WTC11 (cell line): ENCODE results near the gene ZNF471. TPM values are rescaled to one million over a fixed set of nuclear protein-coding genes. Genes with fewer than 3 reads are reported as not detected.

Source experiments
- ATAC-seq: fragments of 200-7000 bp; cut with Tn5 transposase; 2 replicates; pipeline ENCODE4 v1.10.0; 2021; ENCODE audit warnings: mild to moderate bottlenecking, moderate library complexity
- CTCF ChIA-PET: fragments of 300-600 bp; sonication (Branson Sonifier 250); formaldehyde crosslinking; loops from one replicate; lab custom pipeline; 2021; ENCODE audit warnings: antibody characterized with exemption; lab: Charles Lee
- POLR2A ChIA-PET: fragments of 350-600 bp; sonication (Branson Sonifier 250); formaldehyde crosslinking; loops from one replicate; lab custom pipeline; 2021; ENCODE audit warnings: antibody characterized with exemption; lab: Charles Lee
- DNase-seq: peaks from one replicate; pipeline ENCODE4 v3.0.0; 2021; ENCODE audit warnings: low spot score
- H3K27ac Mint-ChIP-seq: 2 replicates; pipeline ENCODE4 v1.8.0; 2021; ENCODE audit warnings: mixed read lengths
- H3K27me3 Mint-ChIP-seq: 2 replicates; pipeline ENCODE4 v1.8.0; 2021; ENCODE audit warnings: low read depth, mild to moderate bottlenecking, moderate library complexity, mixed read lengths
- H3K36me3 Mint-ChIP-seq: 2 replicates; pipeline ENCODE4 v1.8.0; 2021; ENCODE audit warnings: mixed read lengths
- H3K4me1 Mint-ChIP-seq: 2 replicates; pipeline ENCODE4 v1.8.0; 2022; ENCODE audit warnings: mixed read lengths
- H3K4me3 Mint-ChIP-seq: 2 replicates; pipeline ENCODE4 v1.8.0; 2021; ENCODE audit warnings: mild to moderate bottlenecking, moderate library complexity, mixed read lengths
- H3K9me3 Mint-ChIP-seq: 2 replicates; pipeline ENCODE4 v1.8.0; 2021; ENCODE audit warnings: mixed read lengths
- ARID4B ChIP-seq: sonication (generic); formaldehyde crosslinking; IDR thresholded peaks from 2 replicates; pipeline ENCODE4 v1.8.0; 2023; ENCODE audit warnings: missing genetic modification reagents, mild to moderate bottlenecking, borderline replicate concordance
- ATF3 ChIP-seq: sonication (generic); formaldehyde crosslinking; conservative IDR thresholded peaks from 2 replicates; pipeline ENCODE4 v1.8.1; 2022; ENCODE audit warnings: mild to moderate bottlenecking, missing genetic modification reagents
- CREB1 ChIP-seq: sonication (generic); formaldehyde crosslinking; IDR thresholded peaks from 2 replicates; pipeline ENCODE4 v1.8.0; 2023; ENCODE audit warnings: mild to moderate bottlenecking, missing genetic modification reagents
- E2F4 ChIP-seq: sonication (generic); formaldehyde crosslinking; IDR thresholded peaks from 2 replicates; pipeline ENCODE4 v1.8.1; 2022; ENCODE audit warnings: low read depth, mild to moderate bottlenecking, moderate library complexity, missing genetic modification reagents, borderline replicate concordance
- FOXJ3 ChIP-seq: sonication (generic); formaldehyde crosslinking; IDR thresholded peaks from 2 replicates; pipeline ENCODE4 v1.9.0; 2021; ENCODE audit warnings: missing genetic modification reagents, mild to moderate bottlenecking, borderline replicate concordance
- GTF2I ChIP-seq: fragments of 250-450 bp; sonication (Bioruptor Pico); conservative IDR thresholded peaks from 2 replicates; pipeline ENCODE4 v1.4.0; 2021; ENCODE audit warnings: mild to moderate bottlenecking
- IRF2 ChIP-seq: sonication (generic); formaldehyde crosslinking; IDR thresholded peaks from 2 replicates; pipeline ENCODE4 v1.8.0; 2022; ENCODE audit warnings: low read depth, missing genetic modification reagents, borderline replicate concordance
- JAZF1 ChIP-seq: fragments of 250-450 bp; sonication (Bioruptor Pico); IDR thresholded peaks from 2 replicates; pipeline ENCODE4 v1.9.0; 2021; ENCODE audit warnings: moderate library complexity, mild to moderate bottlenecking, inconsistent platforms
- JUN ChIP-seq: sonication (generic); formaldehyde crosslinking; IDR thresholded peaks from 2 replicates; pipeline ENCODE4 v1.8.0; 2023; ENCODE audit warnings: mild to moderate bottlenecking, missing genetic modification reagents
- MAX ChIP-seq: sonication (generic); formaldehyde crosslinking; IDR thresholded peaks from 2 replicates; pipeline ENCODE4 v1.8.0; 2022; ENCODE audit warnings: mild to moderate bottlenecking, missing genetic modification reagents
- MLX ChIP-seq: sonication (generic); formaldehyde crosslinking; IDR thresholded peaks from 2 replicates; pipeline ENCODE4 v1.8.1; 2023; ENCODE audit warnings: mild to moderate bottlenecking, missing genetic modification reagents, moderate library complexity
- NFE2L1 ChIP-seq: sonication (generic); formaldehyde crosslinking; IDR thresholded peaks from 2 replicates; pipeline ENCODE4 v1.8.1; 2023; ENCODE audit warnings: missing genetic modification reagents
- OVOL2 ChIP-seq: fragments of 250-450 bp; sonication (Bioruptor Pico); IDR thresholded peaks from 2 replicates; pipeline ENCODE4 v1.9.0; 2021; ENCODE audit warnings: mild to moderate bottlenecking, borderline replicate concordance
- RELA ChIP-seq: sonication (generic); formaldehyde crosslinking; IDR thresholded peaks from 2 replicates; pipeline ENCODE4 v1.8.1; 2022; ENCODE audit warnings: missing genetic modification reagents, mild to moderate bottlenecking, borderline replicate concordance
- RORB ChIP-seq: fragments of 250-450 bp; sonication (Bioruptor Pico); IDR thresholded peaks from 2 replicates; pipeline ENCODE4 v1.9.0; 2021; ENCODE audit warnings: mild to moderate bottlenecking
- SP1 ChIP-seq: sonication (generic); formaldehyde crosslinking; conservative IDR thresholded peaks from 2 replicates; pipeline ENCODE4 v1.8.1; 2022; ENCODE audit warnings: missing genetic modification reagents
- ZNF219 ChIP-seq: sonication (generic); formaldehyde crosslinking; IDR thresholded peaks from 2 replicates; pipeline ENCODE4 v1.8.0; 2023; ENCODE audit warnings: missing genetic modification reagents, mild to moderate bottlenecking, borderline replicate concordance
- ZNF317 ChIP-seq: sonication (generic); formaldehyde crosslinking; IDR thresholded peaks from 2 replicates; pipeline ENCODE4 v1.8.1; 2023; ENCODE audit warnings: low read depth, mild to moderate bottlenecking, moderate library complexity, missing genetic modification reagents, borderline replicate concordance
- ZNF416 ChIP-seq: fragments of 250-450 bp; sonication (Bioruptor Pico); IDR thresholded peaks from 2 replicates; pipeline ENCODE4 v1.9.0; 2021; ENCODE audit warnings: mild to moderate bottlenecking, inconsistent platforms
- ZNF512 ChIP-seq: sonication (generic); formaldehyde crosslinking; IDR thresholded peaks from 2 replicates; pipeline ENCODE4 v1.8.1; 2022; ENCODE audit warnings: missing genetic modification reagents, borderline replicate concordance
- total RNA-seq: library from RNA; stranded (reverse); gene quantifications from 3 replicates; pipeline ENCODE4 v1.2.3, GENCODE V29; 2021

Gene ZNF471
- total RNA-seq, 1 experiment from 2014 or later: 1.5 TPM

GRCh38 chr19:56538254-56538760 is 30.7 kb downstream of the ZNF471 start:
- Mint-ChIP-seq H3K4me1 (0 out of 2 replicates have a peak, but pooled peaks cover 3% of the 10 kb centered on the region), H3K36me3 (peaks cover 49% of the 10 kb centered on the region), H3K27me3 (peaks cover 11% of the 10 kb centered on the region), H3K27ac (no peak overlapping the region; the same call in 1 of the 2 replicates)
- DNase-seq (peak; percentile 84), ATAC-seq (peak; percentile 95)
- ChIA-PET POLR2A (no interaction called here), CTCF (interaction anchor here (0.7 kb wide), 1 partner anchor 229 kb away, joined by 3 read pairs; no protein-coding TSS in a partner anchor)
- TF ChIP-seq MAX (CRISPR knock-in tag) (peak; percentile 21; the same call in 1 of the 2 replicates), SP1 (CRISPR knock-in tag) (peak; percentile 80; the same call in 1 of the 2 replicates), JAZF1 (CRISPR knock-in tag) (no peak), MLX (CRISPR knock-in tag) (no peak), ATF3 (no peak), E2F4 (CRISPR knock-in tag) (no peak), FOXJ3 (no peak)
- TF ChIP-seq, all 79 proteins: peak for 2
- H3K9me3 Mint-ChIP-seq: peaks cover 61% of the 10 kb centered on the region
- peak overlapping the region; percentile 71 for H3K4me3 Mint-ChIP-seq

GRCh38 chr19:56538761-56539263 is 31.2 kb downstream of the ZNF471 start, which contains the start of gene ZFP28:
ZFP28 (plus strand) TSS chr19:56538948; CDS start chr19:56539019, 71 bp downstream.
- TF ChIP-seq RELA (CRISPR knock-in tag) (no peak), OVOL2 (CRISPR knock-in tag) (no peak)
- ChIA-PET CTCF (interaction anchor here (0.7 kb wide), 1 partner anchor 229 kb away, joined by 3 read pairs; no protein-coding TSS in a partner anchor), POLR2A (no interaction called here)
- peak within 1 kb of the TSS; percentile 82 for H3K4me3 Mint-ChIP-seq
- H3K27me3 Mint-ChIP-seq: peaks cover 11% of the 10 kb centered on the region
- no peak within 1 kb of the TSS; the same call in none of the 2 replicates for H3K27ac Mint-ChIP-seq
- DNase-seq (peak; percentile 61), ATAC-seq (peak; percentile 65)
- peaks cover 63% of the 10 kb centered on the region for H3K9me3 Mint-ChIP-seq
- H3K36me3 Mint-ChIP-seq: peaks cover 51% of the 10 kb centered on the region
- 0 out of 2 replicates have a peak, but pooled peaks cover 3% of the 10 kb centered on the region for H3K4me1 Mint-ChIP-seq

GRCh38 chr19:56543776-56544175 is 36.1 kb downstream of the ZNF471 start:
- peaks cover 59% of the 10 kb centered on the region for H3K36me3 Mint-ChIP-seq
- H3K4me3 Mint-ChIP-seq: no peak overlapping the region
- ChIA-PET POLR2A (no interaction called here), CTCF (no interaction called here)
- H3K27ac Mint-ChIP-seq: no peak overlapping the region
- no peak for DNase-seq
- H3K27me3 Mint-ChIP-seq: peaks cover 7% of the 10 kb centered on the region
- no peaks in the 10 kb centered on the region for H3K4me1 Mint-ChIP-seq
- no peak for ATAC-seq
- peaks cover 64% of the 10 kb centered on the region for H3K9me3 Mint-ChIP-seq
- TF ChIP-seq SP1 (CRISPR knock-in tag) (no peak), GTF2I (CRISPR knock-in tag) (no peak), JUN (CRISPR knock-in tag) (no peak), MAX (CRISPR knock-in tag) (no peak), ZNF317 (CRISPR knock-in tag) (no peak), CREB1 (CRISPR knock-in tag) (no peak), ZNF416 (no peak), ZNF219 (CRISPR knock-in tag) (no peak), RELA (CRISPR knock-in tag) (no peak), RORB (no peak), IRF2 (CRISPR knock-in tag) (no peak), NFE2L1 (CRISPR knock-in tag) (no peak), ARID4B (CRISPR knock-in tag) (no peak), ZNF512 (CRISPR knock-in tag) (no peak)
